ENCODE measurements around the gene HCK. TPM values are rescaled to one million over a fixed set of nuclear protein-coding genes. Genes with fewer than 3 reads are reported as not detected.

The HCK gene
- total RNA-seq, 1 experiment from 2014 or later = 1.3 TPM

- Mint-ChIP-seq H3K36me3 (no peaks in the 10 kb centered on the region), H3K27ac (no peak overlapping the region), H3K4me1 (0 out of 2 replicates have a peak, but pooled peaks cover 4% of the 10 kb centered on the region), H3K27me3 (ENCODE audit: low read depth) (no peaks in the 10 kb centered on the region), H3K9me3 (no peaks in the 10 kb centered on the region), H3K4me3 (no peak overlapping the region)
- ATAC-seq (no peak), DNase-seq (ENCODE audit: low spot score) (no peak)
- ChIA-PET CTCF (interaction anchor here (1.0 to 2.7 kb wide), 2 partner anchors 16 to 222 kb away, joined by 3 to 9 read pairs; no protein-coding TSS in a partner anchor), POLR2A (no interaction called here)
- TF ChIP-seq ATF6 (CRISPR knock-in tag; IDR thresholded peaks at IDR 0.05) = no peak
- no peak for TF ChIP-seq ZNF232 (CRISPR knock-in tag; IDR thresholded peaks at IDR 0.05)
- no peak for TF ChIP-seq FOXK1 (CRISPR knock-in tag; IDR thresholded peaks at IDR 0.05)
- TF ChIP-seq ZNF121 (CRISPR knock-in tag; IDR thresholded peaks at IDR 0.05) = no peak
- no peak for TF ChIP-seq JUN (CRISPR knock-in tag; IDR thresholded peaks at IDR 0.05)
- TF ChIP-seq AR (CRISPR knock-in tag; IDR thresholded peaks at IDR 0.05) = no peak
- no peak for TF ChIP-seq HMGA2 (CRISPR knock-in tag; IDR thresholded peaks at IDR 0.05)
- TF ChIP-seq ZNF512 (CRISPR knock-in tag; IDR thresholded peaks at IDR 0.05; ENCODE audit: borderline replicate concordance) = no peak
- TF ChIP-seq JAZF1 (CRISPR knock-in tag; IDR thresholded peaks at IDR 0.05) = no peak
- TF ChIP-seq MAX (CRISPR knock-in tag; IDR thresholded peaks at IDR 0.05) = no peak
- no peak for TF ChIP-seq ZNF263 (CRISPR knock-in tag; IDR thresholded peaks at IDR 0.05; ENCODE audit: low read depth)
- no peak for TF ChIP-seq ELF4 (CRISPR knock-in tag; IDR thresholded peaks at IDR 0.05; ENCODE audit: low read depth)
- TF ChIP-seq ESRRA (CRISPR knock-in tag; IDR thresholded peaks at IDR 0.05; ENCODE audit: borderline replicate concordance) = no peak
- no peak for TF ChIP-seq SMAD3 (CRISPR knock-in tag; IDR thresholded peaks at IDR 0.05; ENCODE audit: borderline replicate concordance)
- TF ChIP-seq ZNF671 (CRISPR knock-in tag; IDR thresholded peaks at IDR 0.05) = no peak
- no peak for TF ChIP-seq ZNF138 (CRISPR knock-in tag; conservative IDR thresholded peaks at IDR 0.05)
These were observed 23.5 kb downstream of the HCK start for GRCh38 chr20:32075534-32075933.

- Mint-ChIP-seq H3K27ac (no peak overlapping the region), H3K36me3 (no peaks in the 10 kb centered on the region), H3K9me3 (no peaks in the 10 kb centered on the region), H3K4me3 (no peak overlapping the region), H3K4me1 (0 out of 2 replicates have a peak, but pooled peaks cover 4% of the 10 kb centered on the region), H3K27me3 (ENCODE audit: low read depth) (no peaks in the 10 kb centered on the region; the same call in 1 of the 2 replicates)
- DNase-seq (ENCODE audit: low spot score) (no peak), ATAC-seq (no peak)
- TF ChIP-seq MAX (CRISPR knock-in tag; IDR thresholded peaks at IDR 0.05) = no peak
- TF ChIP-seq IRF1 (CRISPR knock-in tag; IDR thresholded peaks at IDR 0.05) = no peak
- no peak for TF ChIP-seq RORB (CRISPR knock-in tag; IDR thresholded peaks at IDR 0.05)
- no peak for TF ChIP-seq ZNF425 (CRISPR knock-in tag; conservative IDR thresholded peaks at IDR 0.05)
- TF ChIP-seq ZBTB21 (CRISPR knock-in tag; IDR thresholded peaks at IDR 0.05; ENCODE audit: borderline replicate concordance) = no peak
- no peak for TF ChIP-seq ZNF263 (CRISPR knock-in tag; IDR thresholded peaks at IDR 0.05; ENCODE audit: low read depth)
- no peak for TF ChIP-seq CBFB (CRISPR knock-in tag; IDR thresholded peaks at IDR 0.05; ENCODE audit: low read depth)
- TF ChIP-seq NFYB (CRISPR knock-in tag; conservative IDR thresholded peaks at IDR 0.05; ENCODE audit: low read depth) = no peak
- no peak for TF ChIP-seq KAT7 (CRISPR knock-in tag; IDR thresholded peaks at IDR 0.05; ENCODE audit: borderline replicate concordance)
- TF ChIP-seq TP53 (CRISPR knock-in tag; IDR thresholded peaks at IDR 0.05) = no peak
- no peak for TF ChIP-seq ATF2 (CRISPR knock-in tag; IDR thresholded peaks at IDR 0.05; ENCODE audit: borderline replicate concordance, low read depth)
- ChIA-PET POLR2A (no interaction called here), CTCF (no interaction called here)
These were observed 25.1 kb downstream of the HCK start for GRCh38 chr20:32077190-32077589.

All from WTC11 (cell line).